Panc1 (cell line): ENCODE data around the gene FAAP20. TPM values are rescaled to one million over a fixed set of nuclear protein-coding genes. Genes with fewer than 3 reads are reported as not detected.

Experiments used
- ATAC-seq: fragments of 200-7000 bp; cut with Tn5 transposase; 2 replicates; pipeline ENCODE4 v1.9.1; 2020; ENCODE audit warnings: mild to moderate bottlenecking, moderate library complexity
- BruUV-seq: library from RNA; stranded (reverse); fragments of 400-500 nt; replicated peaks from 2 replicates; lab custom pipeline; 2021; lab: Mats Ljungman, UMichigan
- CTCF ChIA-PET: fragments of 300-600 bp; sonication (Branson Sonifier 250); formaldehyde crosslinking; loops from one replicate; lab custom pipeline; 2022; ENCODE audit warnings: antibody characterized with exemption; lab: Charles Lee
- POLR2A ChIA-PET: fragments of 300-600 bp; sonication (Branson Sonifier 250); formaldehyde crosslinking; loops from one replicate; lab custom pipeline; 2022; ENCODE audit warnings: antibody characterized with exemption; lab: Charles Lee
- DNase-seq: peaks from one replicate; pipeline ENCODE4 v3.0.0-alpha.2; 2010; ENCODE audit warnings: low read depth, low spot score
- H3K27ac ChIP-seq: 2 replicates; pipeline ENCODE4 v1.5.1; 2011; ENCODE audit warnings: mild to moderate bottlenecking, low read length, inconsistent platforms
- H3K27me3 ChIP-seq: fragments of 200-500 bp; sonication (Bioruptor generic); 2 replicates; pipeline ENCODE4 v1.6.0; 2014; ENCODE audit warnings: low read length, inconsistent platforms; ENCODE audit not compliant: control insufficient read depth, insufficient read depth
- H3K36me3 ChIP-seq: fragments of 200-500 bp; sonication (Bioruptor generic); 2 replicates; pipeline ENCODE4 v1.5.1; 2014; ENCODE audit warnings: inconsistent platforms, mild to moderate bottlenecking, low read length, moderate library complexity; ENCODE audit not compliant: control insufficient read depth, insufficient read depth
- H3K4me1 ChIP-seq: 2 replicates; pipeline ENCODE4 v1.5.1; 2011; ENCODE audit warnings: inconsistent platforms, mild to moderate bottlenecking, low read length, moderate library complexity; ENCODE audit not compliant: control insufficient read depth, insufficient read depth
- H3K4me3 ChIP-seq, 2 experiments: 2 replicates each; pipeline ENCODE4 v1.5.1; 2011 to 2012; ENCODE audit warnings: low read depth in 2 of 2, low read length in 2 of 2, mild to moderate bottlenecking in 2 of 2, inconsistent platforms in 1 of 2, moderate library complexity in 1 of 2
- H3K9me3 ChIP-seq: fragments of 200-500 bp; sonication (Bioruptor generic); 2 replicates; pipeline ENCODE4 v1.5.1; 2014; ENCODE audit warnings: low read depth, mild to moderate bottlenecking, inconsistent platforms, low read length, moderate library complexity; ENCODE audit not compliant: control insufficient read depth, insufficient read depth
- POLR2AphosphoS5 ChIP-seq: IDR thresholded peaks from 2 replicates; pipeline ENCODE4 v1.6.1; 2012; ENCODE audit warnings: mild to moderate bottlenecking, low read depth, low read length, moderate library complexity
- TCF7L2 ChIP-seq: IDR thresholded peaks from 2 replicates; pipeline ENCODE4 v1.6.1; 2011; ENCODE audit warnings: mild to moderate bottlenecking, low read depth, low read length, inconsistent platforms
- in situ Hi-C: cut with HindIII; loops from 2 replicates; pipeline ENCODE4 v1.10.0; 2016; ENCODE audit warnings: low sequenced_read_pairs, low pct_unique_long_range_greater_than_20kb
- intact Hi-C: fragments of 100-400 bp; cut with micrococcal nuclease; formaldehyde crosslinking; loops from one replicate; pipeline ENCODE4 v1.10.0; 2022; ENCODE audit not compliant: unreplicated experiment
- total RNA-seq: library from RNA; stranded (reverse); gene quantifications from one replicate; pipeline ENCODE4 v1.2.1, GENCODE V29; 2021; ENCODE audit not compliant: unreplicated experiment
- TF ChIP-seq, protein P1 (sequence below), 2 experiments: IDR thresholded peaks; 2 replicates each; pipeline ENCODE4 v1.6.1; 2011 to 2012; ENCODE audit warnings: low read depth in 2 of 2, control low read depth in 1 of 2, low read length in 1 of 2, mild to moderate bottlenecking in 1 of 2, moderate library complexity in 1 of 2; ENCODE audit not compliant: insufficient read depth in 1 of 2
- TF ChIP-seq, protein P2 (sequence below): fragments of 450-650 bp; IDR thresholded peaks from 2 replicates; pipeline ENCODE4 v1.5.1; 2017; ENCODE audit warnings: mild to moderate bottlenecking

Gene FAAP20
- total RNA-seq, 1 experiment from 2014 or later: 177 TPM

DNA sequence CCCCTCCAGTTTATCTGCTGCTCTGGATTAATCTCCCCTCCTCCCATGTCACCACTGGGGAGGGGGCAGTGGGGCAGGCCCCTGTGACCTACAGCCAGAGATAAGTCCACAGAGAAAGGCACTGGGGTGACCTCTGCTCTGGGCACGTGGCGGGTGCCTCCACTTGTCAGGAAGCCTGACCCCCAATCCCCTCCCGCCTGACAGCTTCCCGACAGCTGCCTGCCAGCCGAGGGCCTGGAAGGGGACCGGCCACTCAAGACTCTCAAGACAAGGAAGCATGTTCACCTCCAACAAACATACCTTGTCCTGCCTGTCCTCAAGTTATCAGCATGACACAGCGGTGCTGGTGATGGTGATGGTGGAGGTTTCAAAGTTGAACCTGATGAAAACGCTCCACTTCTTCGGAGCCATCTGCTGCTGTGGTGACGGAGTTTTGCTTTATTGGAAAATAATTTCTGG is 3.2 kb upstream of the FAAP20 start:
- no peaks in the 10 kb centered on the region for H3K27me3 ChIP-seq
- BruUV-seq: no TSS peak
- H3K9me3 ChIP-seq: no peaks in the 10 kb centered on the region
- POLR2A ChIA-PET: interaction anchor here (0.6 kb wide), 1 partner anchor 193 kb away, joined by 5 read pairs; no protein-coding TSS in a partner anchor
- no peak overlapping the region for H3K27ac ChIP-seq
- peaks cover 22% of the 10 kb centered on the region for H3K4me1 ChIP-seq
- TF ChIP-seq TCF7L2: no peak
- no peak for TF ChIP-seq POLR2AphosphoS5
- TF ChIP-seq, protein P1, sequence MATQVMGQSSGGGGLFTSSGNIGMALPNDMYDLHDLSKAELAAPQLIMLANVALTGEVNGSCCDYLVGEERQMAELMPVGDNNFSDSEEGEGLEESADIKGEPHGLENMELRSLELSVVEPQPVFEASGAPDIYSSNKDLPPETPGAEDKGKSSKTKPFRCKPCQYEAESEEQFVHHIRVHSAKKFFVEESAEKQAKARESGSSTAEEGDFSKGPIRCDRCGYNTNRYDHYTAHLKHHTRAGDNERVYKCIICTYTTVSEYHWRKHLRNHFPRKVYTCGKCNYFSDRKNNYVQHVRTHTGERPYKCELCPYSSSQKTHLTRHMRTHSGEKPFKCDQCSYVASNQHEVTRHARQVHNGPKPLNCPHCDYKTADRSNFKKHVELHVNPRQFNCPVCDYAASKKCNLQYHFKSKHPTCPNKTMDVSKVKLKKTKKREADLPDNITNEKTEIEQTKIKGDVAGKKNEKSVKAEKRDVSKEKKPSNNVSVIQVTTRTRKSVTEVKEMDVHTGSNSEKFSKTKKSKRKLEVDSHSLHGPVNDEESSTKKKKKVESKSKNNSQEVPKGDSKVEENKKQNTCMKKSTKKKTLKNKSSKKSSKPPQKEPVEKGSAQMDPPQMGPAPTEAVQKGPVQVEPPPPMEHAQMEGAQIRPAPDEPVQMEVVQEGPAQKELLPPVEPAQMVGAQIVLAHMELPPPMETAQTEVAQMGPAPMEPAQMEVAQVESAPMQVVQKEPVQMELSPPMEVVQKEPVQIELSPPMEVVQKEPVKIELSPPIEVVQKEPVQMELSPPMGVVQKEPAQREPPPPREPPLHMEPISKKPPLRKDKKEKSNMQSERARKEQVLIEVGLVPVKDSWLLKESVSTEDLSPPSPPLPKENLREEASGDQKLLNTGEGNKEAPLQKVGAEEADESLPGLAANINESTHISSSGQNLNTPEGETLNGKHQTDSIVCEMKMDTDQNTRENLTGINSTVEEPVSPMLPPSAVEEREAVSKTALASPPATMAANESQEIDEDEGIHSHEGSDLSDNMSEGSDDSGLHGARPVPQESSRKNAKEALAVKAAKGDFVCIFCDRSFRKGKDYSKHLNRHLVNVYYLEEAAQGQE (IDR thresholded peaks at IDR 0.05; ENCODE audit: insufficient read depth in 1 of 2, low read depth in 2 of 2, low read length in 1 of 2): no peak
- TF ChIP-seq, protein P2, sequence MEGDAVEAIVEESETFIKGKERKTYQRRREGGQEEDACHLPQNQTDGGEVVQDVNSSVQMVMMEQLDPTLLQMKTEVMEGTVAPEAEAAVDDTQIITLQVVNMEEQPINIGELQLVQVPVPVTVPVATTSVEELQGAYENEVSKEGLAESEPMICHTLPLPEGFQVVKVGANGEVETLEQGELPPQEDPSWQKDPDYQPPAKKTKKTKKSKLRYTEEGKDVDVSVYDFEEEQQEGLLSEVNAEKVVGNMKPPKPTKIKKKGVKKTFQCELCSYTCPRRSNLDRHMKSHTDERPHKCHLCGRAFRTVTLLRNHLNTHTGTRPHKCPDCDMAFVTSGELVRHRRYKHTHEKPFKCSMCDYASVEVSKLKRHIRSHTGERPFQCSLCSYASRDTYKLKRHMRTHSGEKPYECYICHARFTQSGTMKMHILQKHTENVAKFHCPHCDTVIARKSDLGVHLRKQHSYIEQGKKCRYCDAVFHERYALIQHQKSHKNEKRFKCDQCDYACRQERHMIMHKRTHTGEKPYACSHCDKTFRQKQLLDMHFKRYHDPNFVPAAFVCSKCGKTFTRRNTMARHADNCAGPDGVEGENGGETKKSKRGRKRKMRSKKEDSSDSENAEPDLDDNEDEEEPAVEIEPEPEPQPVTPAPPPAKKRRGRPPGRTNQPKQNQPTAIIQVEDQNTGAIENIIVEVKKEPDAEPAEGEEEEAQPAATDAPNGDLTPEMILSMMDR: no peak
- intact Hi-C loops: loop anchor here (10.0 kb wide), 1 partner anchor 117 kb away; no protein-coding TSS in a partner anchor
- H3K4me3 ChIP-seq: no peak overlapping the region
- H3K36me3 ChIP-seq: no peaks in the 10 kb centered on the region; the same call in 1 of the 2 replicates
- no peak for ATAC-seq
- CTCF ChIA-PET: interaction anchor here (3.2 kb wide), 1 partner anchor 184 kb away, joined by 38 read pairs; no protein-coding TSS in a partner anchor
- in situ Hi-C loops: loop anchor here (10.0 kb wide), 1 partner anchor 197 kb away; the partner anchor contains the start of genes MORN1 and RER1
- DNase-seq: no peak

DNA sequence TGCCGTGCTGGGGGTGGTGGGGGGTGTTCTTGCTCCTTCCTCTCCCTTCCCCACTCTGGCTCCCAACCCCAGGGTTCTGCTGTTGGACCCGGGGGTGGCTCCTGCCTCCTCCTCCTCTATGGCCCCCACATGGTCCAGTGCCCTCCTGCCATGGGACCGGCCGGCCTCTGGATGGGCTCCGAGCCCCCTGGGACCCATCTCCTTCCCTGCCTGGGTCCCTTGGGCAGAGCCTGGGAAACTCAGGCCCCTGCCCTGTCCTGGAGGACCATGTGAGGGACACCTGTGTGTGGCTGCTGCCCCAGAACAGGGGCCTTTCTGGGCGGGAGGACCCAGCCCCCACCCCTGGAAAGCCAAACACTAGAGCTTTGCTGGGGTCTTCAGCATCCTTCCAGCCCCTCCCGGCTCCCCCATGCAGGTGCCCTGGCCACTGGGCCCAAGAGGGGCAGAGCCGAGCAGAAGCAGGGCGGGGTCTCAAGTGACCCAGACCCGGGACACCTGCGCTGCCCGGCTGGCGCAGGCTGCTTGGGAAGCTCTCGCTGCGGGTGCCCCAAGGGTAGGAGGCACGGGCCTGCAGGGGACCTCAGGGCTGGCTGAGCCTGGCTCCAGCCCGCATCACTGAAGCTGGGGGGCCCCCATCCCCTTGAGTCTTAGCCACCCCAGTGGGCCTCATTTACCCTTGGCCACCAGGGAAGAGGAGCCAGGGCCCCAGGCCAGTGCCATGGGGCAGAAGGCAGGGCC is 2.5 kb upstream of the FAAP20 start:
- H3K9me3 ChIP-seq: no peaks in the 10 kb centered on the region
- BruUV-seq: no TSS peak
- intact Hi-C loops (loop anchor here (10.0 kb wide), 1 partner anchor 118 kb away; no protein-coding TSS in a partner anchor), in situ Hi-C loops (loop anchor here (10.0 kb wide), 1 partner anchor 198 kb away; the partner anchor contains the start of genes MORN1 and RER1)
- DNase-seq (no peak), ATAC-seq (no peak)
- no peaks in the 10 kb centered on the region; the same call in 1 of the 2 replicates for H3K36me3 ChIP-seq
- ChIA-PET POLR2A (interaction anchor here (0.6 kb wide), 2 partner anchors 115 to 194 kb away, joined by 3 to 5 read pairs; no protein-coding TSS in a partner anchor), CTCF (interaction anchor here (3.2 kb wide), 1 partner anchor 184 kb away, joined by 38 read pairs; no protein-coding TSS in a partner anchor)
- no peak overlapping the region for H3K27ac ChIP-seq
- no peak for TF ChIP-seq POLR2AphosphoS5
- TF ChIP-seq, protein P1 (IDR thresholded peaks at IDR 0.05; ENCODE audit: insufficient read depth in 1 of 2, low read depth in 2 of 2, low read length in 1 of 2): no peak
- no peaks in the 10 kb centered on the region for H3K27me3 ChIP-seq
- H3K4me1 ChIP-seq: peaks cover 28% of the 10 kb centered on the region
- no peak overlapping the region for H3K4me3 ChIP-seq
